Measurements from ENCODE around the gene OR51T1. TPM values are rescaled to one million over a fixed set of nuclear protein-coding genes. Genes with fewer than 3 reads are reported as not detected.
"Not testable (repeated sequence)": the region's sequence is repeated elsewhere in the genome, so short reads cannot be mapped to it uniquely, and the experiment has no call there.

Gene OR51T1, protein sequence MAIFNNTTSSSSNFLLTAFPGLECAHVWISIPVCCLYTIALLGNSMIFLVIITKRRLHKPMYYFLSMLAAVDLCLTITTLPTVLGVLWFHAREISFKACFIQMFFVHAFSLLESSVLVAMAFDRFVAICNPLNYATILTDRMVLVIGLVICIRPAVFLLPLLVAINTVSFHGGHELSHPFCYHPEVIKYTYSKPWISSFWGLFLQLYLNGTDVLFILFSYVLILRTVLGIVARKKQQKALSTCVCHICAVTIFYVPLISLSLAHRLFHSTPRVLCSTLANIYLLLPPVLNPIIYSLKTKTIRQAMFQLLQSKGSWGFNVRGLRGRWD
- total RNA-seq (2022): not detected in 2 replicates
- Bru-seq, nascent RNA: not detected
- not detected for BruChase-seq, experiment 1, labeled RNA remaining after a 6-hour chase
- BruChase-seq, experiment 2, labeled RNA remaining after a 2-hour chase: not detected
- long read RNA-seq: 0 reads

DNA sequence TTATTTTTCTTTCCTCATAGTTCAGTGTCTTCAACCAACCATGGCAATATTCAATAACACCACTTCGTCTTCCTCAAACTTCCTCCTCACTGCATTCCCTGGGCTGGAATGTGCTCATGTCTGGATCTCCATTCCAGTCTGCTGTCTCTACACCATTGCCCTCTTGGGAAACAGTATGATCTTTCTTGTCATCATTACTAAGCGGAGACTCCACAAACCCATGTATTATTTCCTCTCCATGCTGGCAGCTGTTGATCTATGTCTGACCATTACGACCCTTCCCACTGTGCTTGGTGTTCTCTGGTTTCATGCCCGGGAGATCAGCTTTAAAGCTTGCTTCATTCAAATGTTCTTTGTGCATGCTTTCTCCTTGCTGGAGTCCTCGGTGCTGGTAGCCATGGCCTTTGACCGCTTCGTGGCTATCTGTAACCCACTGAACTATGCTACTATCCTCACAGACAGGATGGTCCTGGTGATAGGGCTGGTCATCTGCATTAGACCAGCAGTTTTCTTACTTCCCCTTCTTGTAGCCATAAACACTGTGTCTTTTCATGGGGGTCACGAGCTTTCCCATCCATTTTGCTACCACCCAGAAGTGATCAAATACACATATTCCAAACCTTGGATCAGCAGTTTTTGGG lies at the start of gene OR51T1:
OR51T1 (plus strand) TSS at position 41 of the 641 bp plus-strand sequence; CDS start at position 41, 0 bp downstream.
- CTCF ChIA-PET: no interaction called here
- H3K4me1 Mint-ChIP-seq (ENCODE audit: low read depth, unreplicated experiment): no peaks in the 10 kb centered on the region
- no peak for DNase-seq
- intact Hi-C loops (cut with micrococcal nuclease; ENCODE audit: unreplicated experiment): no loop called here
- TF ChIP-seq, protein P1, sequence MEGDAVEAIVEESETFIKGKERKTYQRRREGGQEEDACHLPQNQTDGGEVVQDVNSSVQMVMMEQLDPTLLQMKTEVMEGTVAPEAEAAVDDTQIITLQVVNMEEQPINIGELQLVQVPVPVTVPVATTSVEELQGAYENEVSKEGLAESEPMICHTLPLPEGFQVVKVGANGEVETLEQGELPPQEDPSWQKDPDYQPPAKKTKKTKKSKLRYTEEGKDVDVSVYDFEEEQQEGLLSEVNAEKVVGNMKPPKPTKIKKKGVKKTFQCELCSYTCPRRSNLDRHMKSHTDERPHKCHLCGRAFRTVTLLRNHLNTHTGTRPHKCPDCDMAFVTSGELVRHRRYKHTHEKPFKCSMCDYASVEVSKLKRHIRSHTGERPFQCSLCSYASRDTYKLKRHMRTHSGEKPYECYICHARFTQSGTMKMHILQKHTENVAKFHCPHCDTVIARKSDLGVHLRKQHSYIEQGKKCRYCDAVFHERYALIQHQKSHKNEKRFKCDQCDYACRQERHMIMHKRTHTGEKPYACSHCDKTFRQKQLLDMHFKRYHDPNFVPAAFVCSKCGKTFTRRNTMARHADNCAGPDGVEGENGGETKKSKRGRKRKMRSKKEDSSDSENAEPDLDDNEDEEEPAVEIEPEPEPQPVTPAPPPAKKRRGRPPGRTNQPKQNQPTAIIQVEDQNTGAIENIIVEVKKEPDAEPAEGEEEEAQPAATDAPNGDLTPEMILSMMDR (IDR thresholded peaks at IDR 0.05; ENCODE audit: unreplicated experiment): no peak
- no peaks in the 10 kb centered on the region for H3K36me3 Mint-ChIP-seq (ENCODE audit: insufficient read depth, unreplicated experiment)
- no peaks in the 10 kb centered on the region for H3K27me3 Mint-ChIP-seq (ENCODE audit: unreplicated experiment)
- H3K4me3 Mint-ChIP-seq (ENCODE audit: low read depth, unreplicated experiment): no peak within 1 kb of the TSS
- H3K9me3 Mint-ChIP-seq (ENCODE audit: low read depth, unreplicated experiment): no peaks in the 10 kb centered on the region
- H3K27ac Mint-ChIP-seq (ENCODE audit: unreplicated experiment): no peak within 1 kb of the TSS
- BruUV-seq (replicated peaks): no TSS peak

DNA sequence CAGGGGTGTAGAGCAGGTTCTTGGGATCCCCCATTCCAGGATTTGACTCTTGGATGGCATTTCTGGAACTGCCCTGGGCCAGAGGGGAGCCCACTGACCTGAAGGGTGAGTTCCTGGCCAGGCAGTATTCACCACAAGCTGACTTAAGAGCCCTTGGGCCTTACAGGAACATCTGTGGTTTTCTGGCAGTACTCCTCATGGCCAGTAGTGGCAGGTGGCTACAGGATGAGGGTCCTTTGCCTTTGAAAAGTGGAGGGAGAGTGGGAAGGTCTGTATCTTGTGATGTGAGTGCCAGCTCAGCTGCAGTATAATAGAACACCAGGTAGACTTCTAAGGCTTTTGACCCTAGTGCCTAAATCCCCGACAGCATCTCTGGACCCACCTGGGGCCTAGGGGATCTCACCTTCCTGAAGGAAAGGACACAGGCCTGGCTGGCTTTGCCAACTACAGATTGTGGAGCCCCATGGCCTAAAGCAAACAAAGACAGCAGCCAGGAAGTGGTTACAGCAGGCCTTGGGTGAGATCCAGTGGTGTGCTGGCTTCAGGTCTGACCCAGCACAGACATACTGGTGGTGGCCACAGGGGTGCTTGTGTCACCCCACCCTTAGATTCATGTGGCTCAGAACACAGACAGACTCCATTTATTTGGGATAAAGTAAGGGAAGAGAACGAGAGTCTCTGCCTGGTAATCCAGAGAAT lies 41.7 kb upstream of the OR51T1 start:
- H3K4me1 Mint-ChIP-seq (ENCODE audit: low read depth, unreplicated experiment): no peaks in the 10 kb centered on the region
- DNase-seq: no peak
- H3K4me3 Mint-ChIP-seq (ENCODE audit: low read depth, unreplicated experiment): no peak overlapping the region
- CTCF ChIA-PET: no interaction called here
- peaks cover 6% of the 10 kb centered on the region for H3K9me3 Mint-ChIP-seq (ENCODE audit: low read depth, unreplicated experiment)
- H3K27me3 Mint-ChIP-seq (ENCODE audit: unreplicated experiment): no peaks in the 10 kb centered on the region
- no TSS peak for BruUV-seq (replicated peaks)
- H3K36me3 Mint-ChIP-seq (ENCODE audit: insufficient read depth, unreplicated experiment): no peaks in the 10 kb centered on the region
- H3K27ac Mint-ChIP-seq (ENCODE audit: unreplicated experiment): no peak overlapping the region
- TF ChIP-seq, protein P1 (IDR thresholded peaks at IDR 0.05; ENCODE audit: unreplicated experiment): no peak
- intact Hi-C loops (cut with micrococcal nuclease; ENCODE audit: unreplicated experiment): no loop called here

DNA sequence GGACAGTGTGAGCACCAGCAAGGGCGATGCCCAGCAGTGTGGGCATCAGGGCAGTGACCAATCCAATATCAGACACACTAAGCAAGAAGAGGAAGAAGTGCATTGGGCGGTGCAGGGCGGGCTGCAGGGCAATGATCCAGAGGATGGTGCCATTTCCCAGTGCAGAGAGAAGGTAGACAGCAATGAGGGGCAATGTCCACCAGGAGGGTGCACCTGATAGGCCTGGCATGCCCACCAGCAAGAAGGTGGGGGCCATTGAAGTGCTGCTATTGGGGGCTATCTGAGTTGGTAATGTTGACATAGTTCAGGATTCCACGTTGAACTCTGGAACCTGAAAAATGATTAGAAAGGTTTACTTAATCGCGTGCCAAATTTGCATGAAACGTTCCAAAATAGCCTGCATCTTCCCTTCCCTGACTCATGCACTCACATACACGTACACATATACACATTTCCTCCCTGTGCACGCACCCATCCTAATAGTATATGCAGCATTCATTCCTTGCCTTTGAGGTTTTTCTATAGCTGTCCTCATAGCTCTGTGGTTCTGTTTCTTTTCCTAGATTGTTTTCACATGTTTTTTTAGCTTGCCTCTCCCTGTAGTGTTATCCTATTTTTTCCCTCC lies 32.7 kb upstream of the OR51T1 start, which contains the start of gene OR51S1:
OR51S1 (minus strand) TSS at position 301 of the 625 bp plus-strand sequence; CDS start at position 301, 0 bp downstream.
- CTCF ChIA-PET: no interaction called here
- Mint-ChIP-seq H3K4me3 (ENCODE audit: low read depth, unreplicated experiment) (no peak within 1 kb of the TSS), H3K4me1 (ENCODE audit: low read depth, unreplicated experiment) (no peaks in the 10 kb centered on the region), H3K27ac (ENCODE audit: unreplicated experiment) (no peak within 1 kb of the TSS), H3K9me3 (ENCODE audit: low read depth, unreplicated experiment) (peaks cover 2% of the 10 kb centered on the region), H3K36me3 (ENCODE audit: insufficient read depth, unreplicated experiment) (no peaks in the 10 kb centered on the region), H3K27me3 (ENCODE audit: unreplicated experiment) (peaks cover 14% of the 10 kb centered on the region)
- intact Hi-C loops (cut with micrococcal nuclease; ENCODE audit: unreplicated experiment): no loop called here
- TF ChIP-seq, protein P1 (IDR thresholded peaks at IDR 0.05; ENCODE audit: unreplicated experiment): no peak
- no peak for DNase-seq
- BruUV-seq (replicated peaks): no TSS peak

DNA sequence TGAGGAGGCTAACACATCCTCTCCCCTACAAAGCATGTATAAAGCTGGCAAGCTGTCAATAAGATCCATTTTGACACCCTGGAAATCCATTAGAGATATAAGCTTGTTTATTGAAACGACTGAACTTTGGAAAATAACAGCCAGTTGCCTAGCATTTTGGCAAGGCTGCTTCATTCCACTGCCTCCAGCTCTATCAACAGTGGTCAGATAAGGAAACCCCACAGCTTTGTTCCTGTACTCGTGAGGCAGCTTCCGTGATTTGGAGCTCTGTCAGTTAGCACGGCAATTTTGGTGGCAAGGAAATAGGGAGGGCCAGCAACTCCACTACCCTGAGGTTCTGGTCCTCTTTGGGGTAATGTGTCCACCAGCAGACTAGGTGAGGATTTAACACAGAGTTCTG lies 30.7 kb upstream of the OR51T1 start:
- no peak for DNase-seq
- Mint-ChIP-seq H3K9me3 (ENCODE audit: low read depth, unreplicated experiment) (no peaks in the 10 kb centered on the region), H3K4me1 (ENCODE audit: low read depth, unreplicated experiment) (no peaks in the 10 kb centered on the region), H3K27me3 (ENCODE audit: unreplicated experiment) (peaks cover 19% of the 10 kb centered on the region), H3K27ac (ENCODE audit: unreplicated experiment) (no peak overlapping the region), H3K4me3 (ENCODE audit: low read depth, unreplicated experiment) (no peak overlapping the region), H3K36me3 (ENCODE audit: insufficient read depth, unreplicated experiment) (no peaks in the 10 kb centered on the region)
- no TSS peak for BruUV-seq (replicated peaks)
- intact Hi-C loops (cut with micrococcal nuclease; ENCODE audit: unreplicated experiment): no loop called here
- CTCF ChIA-PET: no interaction called here
- TF ChIP-seq, protein P1 (IDR thresholded peaks at IDR 0.05; ENCODE audit: unreplicated experiment): no peak

DNA sequence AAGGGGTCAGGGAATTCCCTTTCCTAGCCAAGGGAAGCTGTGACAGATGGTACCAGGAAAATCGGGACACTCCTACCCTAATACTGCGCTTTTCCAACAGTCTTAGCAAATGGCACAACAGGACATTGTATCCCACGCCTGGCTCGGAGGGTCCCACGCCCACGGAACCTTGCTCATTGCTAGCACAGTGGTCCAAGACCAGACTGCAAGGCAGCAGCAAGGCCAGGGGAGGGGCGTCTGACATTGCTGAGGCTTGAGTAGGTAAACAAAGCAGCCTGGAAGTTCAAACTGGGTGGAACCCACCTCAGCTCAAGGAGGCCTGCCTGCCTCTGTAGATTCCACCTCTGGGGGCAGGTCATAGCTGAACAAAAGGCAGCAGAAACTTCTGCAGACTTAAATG lies 27.4 kb upstream of the OR51T1 start:
- H3K4me3 Mint-ChIP-seq (ENCODE audit: low read depth, unreplicated experiment); CTCF ChIA-PET; H3K27ac Mint-ChIP-seq (ENCODE audit: unreplicated experiment); H3K4me1 Mint-ChIP-seq (ENCODE audit: low read depth, unreplicated experiment); DNase-seq; intact Hi-C loops (cut with micrococcal nuclease; ENCODE audit: unreplicated experiment); H3K36me3 Mint-ChIP-seq (ENCODE audit: insufficient read depth, unreplicated experiment); BruUV-seq (replicated peaks); H3K9me3 Mint-ChIP-seq (ENCODE audit: low read depth, unreplicated experiment): not testable (repeated sequence)
- H3K27me3 Mint-ChIP-seq (ENCODE audit: unreplicated experiment): peaks cover 13% of the 10 kb centered on the region
